GM12872 (cell line): Measurements from ENCODE around the gene C5AR2.

ENCODE experiments used
- CTCF ChIP-seq: IDR thresholded peaks from 3 replicates; pipeline ENCODE4 v1.5.1; 2011; ENCODE audit warnings: low read depth, mild to moderate bottlenecking, low read length, moderate library complexity; ENCODE audit not compliant: insufficient read depth

The C5AR2 gene

GRCh38 chr19:47373246-47374240, 41.6 kb downstream of the C5AR2 start:
- TF ChIP-seq CTCF, result no peak

GRCh38 chr19:47374876-47375693, 43.1 kb downstream of the C5AR2 start:
- TF ChIP-seq CTCF, result no peak

GRCh38 chr19:47375694-47376588, 44.0 kb downstream of the C5AR2 start:
- TF ChIP-seq CTCF, result no peak

- TF ChIP-seq CTCF, result no peak
Measured at GRCh38 chr19:47376589-47377144, 44.7 kb downstream of the C5AR2 start.

- no peak for TF ChIP-seq CTCF
Measured at GRCh38 chr19:47377208-47377701, 45.3 kb downstream of the C5AR2 start.

- TF ChIP-seq CTCF, result no peak
Measured at GRCh38 chr19:47377801-47378200, 45.8 kb downstream of the C5AR2 start.
